Trophoblast cell (in vitro differentiated cells and primary cell): ENCODE measurements around the gene SPINT2.

Source experiments
- DNase-seq, 2 donors: peaks; one replicate each; pipeline ENCODE4 v3.0.0-alpha.2; 2016
- H2AFZ ChIP-seq: 2 replicates; pipeline ENCODE4 v1.6.1; 2013; ENCODE audit warnings: low read length, moderate library complexity, mild to moderate bottlenecking; ENCODE audit not compliant: insufficient read depth, poor library complexity
- H2AK5ac ChIP-seq: 2 replicates; pipeline ENCODE4 v1.6.1; 2013; ENCODE audit warnings: mild to moderate bottlenecking, low read length
- H2BK120ac ChIP-seq: 2 replicates; pipeline ENCODE4 v1.6.1; 2013; ENCODE audit warnings: low read length, mild to moderate bottlenecking, moderate library complexity; ENCODE audit not compliant: insufficient read depth, poor library complexity
- H2BK12ac ChIP-seq: 2 replicates; pipeline ENCODE4 v1.6.1; 2013; ENCODE audit warnings: mild to moderate bottlenecking, low read length, moderate library complexity
- H2BK5ac ChIP-seq: 2 replicates; pipeline ENCODE4 v1.6.1; 2013; ENCODE audit warnings: low read length, low read depth, moderate library complexity, mild to moderate bottlenecking; ENCODE audit not compliant: poor library complexity
- H3K14ac ChIP-seq: 2 replicates; pipeline ENCODE4 v1.6.1; 2013; ENCODE audit warnings: mild to moderate bottlenecking, low read length
- H3K18ac ChIP-seq: 2 replicates; pipeline ENCODE4 v1.6.1; 2013; ENCODE audit warnings: mild to moderate bottlenecking, low read length
- H3K23ac ChIP-seq: 2 replicates; pipeline ENCODE4 v1.6.1; 2013; ENCODE audit warnings: low read length
- H3K27ac ChIP-seq: 2 replicates; pipeline ENCODE4 v1.5.1; 2013; ENCODE audit warnings: low read depth, mild to moderate bottlenecking, inconsistent platforms, low read length, moderate library complexity
- H3K27me3 ChIP-seq: 2 replicates; pipeline ENCODE4 v1.6.1; 2013; ENCODE audit warnings: inconsistent platforms, mild to moderate bottlenecking, low read length, moderate library complexity; ENCODE audit not compliant: insufficient read depth
- H3K36me3 ChIP-seq, 2 experiments: 1 replicate in 1 of 2; 2 replicates in 1 of 2; pipeline ENCODE4 v1.6.1; 2013; ENCODE audit warnings: low read length in 2 of 2, mild to moderate bottlenecking in 2 of 2, moderate library complexity in 1 of 2; ENCODE audit not compliant: insufficient read depth in 2 of 2, control insufficient read depth in 1 of 2
- H3K4ac ChIP-seq: 2 replicates; pipeline ENCODE4 v1.6.1; 2013; ENCODE audit warnings: low read depth, mild to moderate bottlenecking, low read length, moderate library complexity
- H3K4me1 ChIP-seq, 2 experiments: 1 replicate in 1 of 2; 2 replicates in 1 of 2; pipeline ENCODE4 v1.6.1; 2013; ENCODE audit warnings: low read length in 2 of 2, mild to moderate bottlenecking in 2 of 2, moderate library complexity in 1 of 2; ENCODE audit not compliant: insufficient read depth in 2 of 2, control insufficient read depth in 1 of 2
- H3K4me2 ChIP-seq: 2 replicates; pipeline ENCODE4 v1.6.1; 2013; ENCODE audit warnings: inconsistent platforms, mild to moderate bottlenecking, low read length, moderate library complexity
- H3K4me3 ChIP-seq: 2 replicates; pipeline ENCODE4 v1.5.1; 2013; ENCODE audit warnings: mild to moderate bottlenecking, low read depth, low read length, inconsistent platforms
- H3K79me1 ChIP-seq: one replicate; pipeline ENCODE4 v1.6.1; 2013; ENCODE audit warnings: low read length
- H3K79me2 ChIP-seq: 2 replicates; pipeline ENCODE4 v1.6.1; 2013; ENCODE audit warnings: low read length, mild to moderate bottlenecking; ENCODE audit not compliant: control insufficient read depth, insufficient read depth, poor library complexity
- H3K9ac ChIP-seq: 2 replicates; pipeline ENCODE4 v1.6.1; 2013; ENCODE audit warnings: mild to moderate bottlenecking, low read length
- H3K9me3 ChIP-seq: 2 replicates; pipeline ENCODE4 v1.6.1; 2013; ENCODE audit warnings: low read depth, mild to moderate bottlenecking, control low read depth, inconsistent platforms, low read length; ENCODE audit not compliant: insufficient read depth
- H4K12ac ChIP-seq: 2 replicates; pipeline ENCODE4 v1.6.1; 2013; ENCODE audit warnings: low read depth, mild to moderate bottlenecking, low read length, moderate library complexity
- H4K8ac ChIP-seq: 2 replicates; pipeline ENCODE4 v1.6.1; 2013; ENCODE audit warnings: low read depth, mild to moderate bottlenecking, low read length, moderate library complexity
- H4K91ac ChIP-seq: one replicate; pipeline ENCODE4 v1.6.1; 2013; ENCODE audit warnings: low read depth, mild to moderate bottlenecking, low read length, moderate library complexity
- WGBS: extraction: QIAGEN DNeasy Blood & Tissue Kit; methylation state at CpG from one replicate; pipeline ENCODE4 v1.1.7; 2013; ENCODE audit warnings: missing lambda C conversion rate; ENCODE audit not compliant: insufficient read length, insufficient coverage; ENCODE audit errors: extremely low coverage; 5-methylcytosine and 5-hydroxymethylcytosine counted together

SPINT2 gene

GRCh38 chr19:38288123-38288855 is 23.9 kb downstream of the SPINT2 start:
- Histone ChIP-seq H4K8ac (no peak overlapping the region), H3K36me3 (peaks cover 75% of the 10 kb centered on the region in 2 experiments), H3K4me2 (no peak overlapping the region), H3K4me1 (peaks cover 0 to 4% of the 10 kb centered on the region in 2 experiments), H3K27ac (no peak overlapping the region), H3K18ac (no peak overlapping the region), H2AK5ac (no peak overlapping the region), H3K79me2 (peaks cover 6% of the 10 kb centered on the region), H3K27me3 (no peaks in the 10 kb centered on the region), H3K4ac (no peak overlapping the region), H3K79me1 (no peaks in the 10 kb centered on the region), H2BK5ac (no peak overlapping the region), H4K91ac (no peak overlapping the region), H2AFZ (no peak overlapping the region), H2BK120ac (no peak overlapping the region), H3K23ac (no peak overlapping the region), H3K9me3 (peaks cover 2% of the 10 kb centered on the region), H3K14ac (no peak overlapping the region), H3K4me3 (no peak overlapping the region), H3K9ac (no peak overlapping the region), H4K12ac (no peak overlapping the region), H2BK12ac (no peak overlapping the region)
- WGBS, result no CpG with 5 or more reads among the region's 16 CpGs
- DNase-seq, result no peak

DNA sequence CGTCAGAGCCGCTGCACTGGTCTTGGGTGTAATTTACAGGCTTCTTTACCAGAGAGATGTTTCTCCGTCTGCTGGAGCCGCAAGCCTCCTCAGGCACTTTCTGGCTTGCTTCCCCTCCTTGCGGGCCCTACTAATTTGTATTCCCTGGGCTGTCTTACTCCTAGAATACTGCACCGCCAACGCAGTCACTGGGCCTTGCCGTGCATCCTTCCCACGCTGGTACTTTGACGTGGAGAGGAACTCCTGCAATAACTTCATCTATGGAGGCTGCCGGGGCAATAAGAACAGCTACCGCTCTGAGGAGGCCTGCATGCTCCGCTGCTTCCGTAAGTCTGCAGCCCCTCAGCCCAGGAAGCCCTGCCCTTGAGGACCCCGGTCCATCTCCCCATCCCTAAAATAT is 25.6 kb downstream of the SPINT2 start:
- Histone ChIP-seq H3K9ac (no peak overlapping the region), H3K9me3 (peaks cover 2% of the 10 kb centered on the region), H4K8ac (no peak overlapping the region), H4K12ac (no peak overlapping the region), H3K14ac (no peak overlapping the region), H3K4me2 (no peak overlapping the region), H3K23ac (no peak overlapping the region), H2BK12ac (no peak overlapping the region), H2BK5ac (no peak overlapping the region), H3K4me1 (peaks cover 0 to 4% of the 10 kb centered on the region in 2 experiments), H2AFZ (no peak overlapping the region), H3K27ac (no peak overlapping the region), H3K4ac (no peak overlapping the region), H3K27me3 (no peaks in the 10 kb centered on the region), H3K79me2 (peaks cover 3% of the 10 kb centered on the region), H2BK120ac (no peak overlapping the region), H2AK5ac (no peak overlapping the region), H3K4me3 (no peak overlapping the region), H3K36me3 (peaks cover 66 to 76% of the 10 kb centered on the region in 2 experiments), H3K18ac (no peak overlapping the region), H3K79me1 (no peaks in the 10 kb centered on the region), H4K91ac (no peak overlapping the region)
- no CpG with 5 or more reads among the region's 15 CpGs for WGBS
- no peak for DNase-seq

DNA sequence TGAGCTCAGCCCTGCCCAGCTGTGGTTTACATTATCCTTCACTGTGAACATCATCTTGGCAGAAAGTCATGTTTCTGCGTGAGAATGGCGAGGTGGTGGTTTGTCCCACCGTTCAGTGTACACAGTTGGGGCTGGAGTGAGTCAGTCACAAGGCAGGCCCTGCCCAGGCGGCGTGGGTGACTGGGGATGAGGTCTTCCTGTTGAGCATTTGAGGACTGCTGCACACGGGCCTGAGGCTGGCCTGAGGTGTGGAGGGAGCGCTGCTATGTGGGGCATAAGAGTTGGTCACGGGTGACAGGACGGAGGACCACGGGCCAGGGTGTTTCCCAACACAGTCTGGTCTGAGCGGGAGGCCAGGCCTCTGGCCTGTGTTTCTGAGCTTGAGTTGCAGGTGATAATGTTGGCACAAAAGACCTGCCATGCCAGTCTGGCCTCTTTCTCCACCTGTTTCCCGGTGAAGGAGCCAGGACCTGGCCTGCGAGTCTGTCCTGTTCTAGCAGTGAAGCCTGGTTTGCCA is 26.3 kb downstream of the SPINT2 start:
- no peak overlapping the region for H3K4me2 ChIP-seq
- no peak overlapping the region for H3K4ac ChIP-seq
- no peak overlapping the region for H3K27ac ChIP-seq
- no peak overlapping the region for H2BK12ac ChIP-seq
- no peak overlapping the region for H2AK5ac ChIP-seq
- H3K18ac ChIP-seq, result no peak overlapping the region
- peaks cover 61 to 70% of the 10 kb centered on the region in 2 experiments for H3K36me3 ChIP-seq
- no peak overlapping the region for H3K14ac ChIP-seq
- peaks cover 2% of the 10 kb centered on the region for H3K9me3 ChIP-seq
- no peak overlapping the region for H2BK120ac ChIP-seq
- no peak overlapping the region for H3K23ac ChIP-seq
- H3K4me3 ChIP-seq, result no peak overlapping the region
- H4K91ac ChIP-seq, result no peak overlapping the region
- H2AFZ ChIP-seq, result no peak overlapping the region
- DNase-seq, result no peak
- H4K8ac ChIP-seq, result no peak overlapping the region
- H3K9ac ChIP-seq, result no peak overlapping the region
- no peak overlapping the region for H4K12ac ChIP-seq
- no peaks in the 10 kb centered on the region for H3K79me2 ChIP-seq
- peaks cover 0 to 4% of the 10 kb centered on the region in 2 experiments for H3K4me1 ChIP-seq
- H3K27me3 ChIP-seq, result no peaks in the 10 kb centered on the region
- no peaks in the 10 kb centered on the region for H3K79me1 ChIP-seq
- no CpG with 5 or more reads among the region's 13 CpGs for WGBS
- no peak overlapping the region for H2BK5ac ChIP-seq

DNA sequence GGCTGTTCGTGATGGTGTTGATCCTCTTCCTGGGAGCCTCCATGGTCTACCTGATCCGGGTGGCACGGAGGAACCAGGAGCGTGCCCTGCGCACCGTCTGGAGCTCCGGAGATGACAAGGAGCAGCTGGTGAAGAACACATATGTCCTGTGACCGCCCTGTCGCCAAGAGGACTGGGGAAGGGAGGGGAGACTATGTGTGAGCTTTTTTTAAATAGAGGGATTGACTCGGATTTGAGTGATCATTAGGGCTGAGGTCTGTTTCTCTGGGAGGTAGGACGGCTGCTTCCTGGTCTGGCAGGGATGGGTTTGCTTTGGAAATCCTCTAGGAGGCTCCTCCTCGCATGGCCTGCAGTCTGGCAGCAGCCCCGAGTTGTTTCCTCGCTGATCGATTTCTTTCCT is 27.5 kb downstream of the SPINT2 start:
- H3K36me3 ChIP-seq, result peaks cover 55 to 64% of the 10 kb centered on the region in 2 experiments
- no peak overlapping the region for H3K4me2 ChIP-seq
- no peak overlapping the region for H3K4ac ChIP-seq
- no peaks in the 10 kb centered on the region for H3K79me1 ChIP-seq
- no peak overlapping the region for H2BK12ac ChIP-seq
- no peak overlapping the region for H3K23ac ChIP-seq
- peak overlapping the region; percentile 25 for H2BK120ac ChIP-seq
- peak overlapping the region; percentile 21 for H3K14ac ChIP-seq
- H3K79me2 ChIP-seq, result no peaks in the 10 kb centered on the region
- H3K4me3 ChIP-seq, result no peak overlapping the region
- DNase-seq, result no peak
- H3K27me3 ChIP-seq, result no peaks in the 10 kb centered on the region
- peaks cover 2% of the 10 kb centered on the region for H3K9me3 ChIP-seq
- WGBS, result no CpG with 5 or more reads among the region's 15 CpGs
- no peak overlapping the region for H3K27ac ChIP-seq
- peaks cover 0 to 4% of the 10 kb centered on the region in 2 experiments for H3K4me1 ChIP-seq
- H2AK5ac ChIP-seq, result peak overlapping the region; percentile 9
- H4K8ac ChIP-seq, result peak overlapping the region; percentile 10
- no peak overlapping the region for H3K9ac ChIP-seq
- H4K12ac ChIP-seq, result no peak overlapping the region
- peak overlapping the region; percentile 70 for H3K18ac ChIP-seq
- no peak overlapping the region for H4K91ac ChIP-seq
- no peak overlapping the region for H2AFZ ChIP-seq
- no peak overlapping the region for H2BK5ac ChIP-seq
